ENCODE measurements around the gene CREB1. TPM values are rescaled to one million over a fixed set of nuclear protein-coding genes. Genes with fewer than 3 reads are reported as not detected.
"Not testable (repeated sequence)": the region's sequence is repeated elsewhere in the genome, so short reads cannot be mapped to it uniquely, and the experiment has no call there.

Gene CREB1
- polyA plus RNA-seq, 1 of the 3 experiments (the other 2 are of a cell fraction), result 14.5 TPM

DNA sequence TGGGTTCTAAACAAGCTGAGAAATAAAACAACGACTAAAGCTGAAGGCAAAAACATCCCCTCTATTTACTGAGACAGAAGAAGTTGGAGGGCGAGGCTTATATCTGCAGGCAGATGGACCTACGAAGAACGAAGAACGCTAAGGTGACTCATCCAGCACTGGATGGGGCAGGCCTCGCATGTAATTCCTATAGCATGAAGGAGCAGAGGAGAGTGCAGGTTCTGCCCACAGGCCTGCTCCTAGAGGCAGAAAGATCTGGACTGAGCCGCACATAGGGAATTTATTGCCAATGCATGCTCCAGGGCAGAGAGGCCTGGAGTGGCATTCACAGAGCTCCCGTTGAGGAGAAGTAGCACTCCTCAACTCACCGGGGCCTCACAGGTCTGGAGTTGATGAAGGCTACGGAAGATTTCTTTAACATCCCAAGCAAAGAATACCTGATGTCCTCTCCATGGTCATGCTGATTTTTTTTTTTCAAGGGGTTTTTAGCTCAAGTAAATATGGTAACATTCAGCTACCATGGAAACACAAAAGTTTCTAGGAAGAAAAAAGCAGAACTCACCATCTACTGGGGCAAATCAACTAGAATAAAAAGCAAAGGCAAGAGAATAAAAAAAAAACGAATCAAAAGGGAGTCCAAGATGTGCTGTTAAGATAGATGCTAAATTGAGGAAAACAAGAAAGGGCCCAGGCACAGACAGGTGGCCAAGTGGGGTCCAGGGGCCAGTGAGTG lies 105.9 kb downstream of the CREB1 start:
- Histone ChIP-seq H3K36me3 (replicated peaks in 1 of 2; ENCODE audit: control insufficient read depth in 1 of 2, insufficient read depth in 2 of 2, low read length in 1 of 2) (no peaks in the 10 kb centered on the region), H4K20me1 (ENCODE audit: insufficient read depth) (no peaks in the 10 kb centered on the region), H3K4me2 (no peak overlapping the region), H3K9ac (no peak overlapping the region), H3F3A (replicated peaks; ENCODE audit: insufficient read depth) (peaks cover 4% of the 10 kb centered on the region), H3K27me3 (ENCODE audit: insufficient read depth) (no peaks in the 10 kb centered on the region), H3K79me2 (ENCODE audit: insufficient read depth) (no peaks in the 10 kb centered on the region), H3K9me3 (no peaks in the 10 kb centered on the region), H3K4me1 (ENCODE audit: control insufficient read depth in 1 of 2, insufficient read depth in 2 of 2, low read depth in 1 of 2, low read length in 1 of 2) (no peaks in the 10 kb centered on the region), H3K9me2 (no peaks in the 10 kb centered on the region), H3K27ac (ENCODE audit: low read depth in 2 of 2, low read length in 1 of 2) (no peak overlapping the region), H2AFZ (ENCODE audit: low read depth) (no peak overlapping the region), H3K4me3 (ENCODE audit: low read depth in 2 of 2, low read length in 1 of 2) (no peak overlapping the region)
- POLR2A ChIA-PET, result interaction anchor here (1.0 to 1.6 kb wide), 2 partner anchors 10 to 11 kb away, joined by 3 to 6 read pairs; partner anchors contain the start of gene METTL21A
- no peak for TF ChIP-seq TEAD4 (IDR thresholded peaks at IDR 0.05; ENCODE audit: borderline replicate concordance, insufficient read depth)
- TF ChIP-seq FOSL2 (IDR thresholded peaks at IDR 0.05; ENCODE audit: borderline replicate concordance, low read depth), result 0 out of 2 replicates have a peak, but pooled peaks have one; percentile 37
- no peak for TF ChIP-seq MAX (IDR thresholded peaks at IDR 0.05; ENCODE audit: low read depth)
- WGBS (ENCODE audit: low lambda C conversion rate), result 75% methylated on average over 9 of the region's 11 CpGs
- CTCF ChIA-PET, result interaction anchor here (3.8 kb wide), 1 partner anchor 9 kb away, joined by 15 read pairs; no protein-coding TSS in a partner anchor
- DNase-seq, result no peak

- CTCF ChIA-PET, result interaction anchor here (3.6 kb wide), 1 partner anchor 13 kb away, joined by 18 read pairs; no protein-coding TSS in a partner anchor
- H3K4me3 ChIP-seq (ENCODE audit: low read depth in 2 of 2, low read length in 1 of 2); H2AFZ ChIP-seq (ENCODE audit: low read depth); H3K9me3 ChIP-seq; H3F3A ChIP-seq (replicated peaks; ENCODE audit: insufficient read depth); H3K9me2 ChIP-seq; H4K20me1 ChIP-seq (ENCODE audit: insufficient read depth); POLR2A ChIA-PET; DNase-seq; H3K79me2 ChIP-seq (ENCODE audit: insufficient read depth); H3K4me1 ChIP-seq (ENCODE audit: control insufficient read depth in 1 of 2, insufficient read depth in 2 of 2, low read depth in 1 of 2, low read length in 1 of 2); H3K27me3 ChIP-seq (ENCODE audit: insufficient read depth); H3K27ac ChIP-seq (ENCODE audit: low read depth in 2 of 2, low read length in 1 of 2); H3K9ac ChIP-seq; H3K4me2 ChIP-seq; H3K36me3 ChIP-seq (replicated peaks in 1 of 2; ENCODE audit: control insufficient read depth in 1 of 2, insufficient read depth in 2 of 2, low read length in 1 of 2): not testable (repeated sequence)
- 77% methylated on average over 3 of the region's 3 CpGs for WGBS (ENCODE audit: low lambda C conversion rate)
These were observed 109.5 kb downstream of the CREB1 start for GRCh38 chr2:207639288-207639687.

DNA sequence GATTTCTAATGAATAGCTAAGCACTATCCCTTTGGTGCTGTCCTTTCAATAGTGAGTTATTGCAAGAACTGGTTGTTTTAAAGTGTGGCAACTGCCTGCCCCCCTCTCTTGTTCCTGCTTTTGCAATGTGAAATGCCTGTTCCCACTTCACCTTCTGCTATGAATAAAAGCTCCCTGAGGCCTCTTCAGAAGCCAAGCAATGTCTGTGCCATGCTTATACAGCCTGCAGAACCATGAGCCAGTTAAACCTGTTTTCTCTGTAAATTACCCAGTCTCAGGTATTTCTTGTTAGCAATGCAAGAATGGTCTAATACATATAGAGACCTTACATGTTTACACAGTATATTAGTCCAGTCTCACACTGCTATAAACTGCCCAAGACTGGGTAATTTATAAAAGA lies 110.4 kb downstream of the CREB1 start:
- TF ChIP-seq YY1 (IDR thresholded peaks at IDR 0.05; ENCODE audit: low read depth), result no peak
- TF ChIP-seq MXI1 (IDR thresholded peaks at IDR 0.05; ENCODE audit: low read depth, low read length), result no peak
- no peak for TF ChIP-seq POLR2AphosphoS5 (IDR thresholded peaks at IDR 0.05; ENCODE audit: low read depth, low read length)
- TF ChIP-seq, protein P1, sequence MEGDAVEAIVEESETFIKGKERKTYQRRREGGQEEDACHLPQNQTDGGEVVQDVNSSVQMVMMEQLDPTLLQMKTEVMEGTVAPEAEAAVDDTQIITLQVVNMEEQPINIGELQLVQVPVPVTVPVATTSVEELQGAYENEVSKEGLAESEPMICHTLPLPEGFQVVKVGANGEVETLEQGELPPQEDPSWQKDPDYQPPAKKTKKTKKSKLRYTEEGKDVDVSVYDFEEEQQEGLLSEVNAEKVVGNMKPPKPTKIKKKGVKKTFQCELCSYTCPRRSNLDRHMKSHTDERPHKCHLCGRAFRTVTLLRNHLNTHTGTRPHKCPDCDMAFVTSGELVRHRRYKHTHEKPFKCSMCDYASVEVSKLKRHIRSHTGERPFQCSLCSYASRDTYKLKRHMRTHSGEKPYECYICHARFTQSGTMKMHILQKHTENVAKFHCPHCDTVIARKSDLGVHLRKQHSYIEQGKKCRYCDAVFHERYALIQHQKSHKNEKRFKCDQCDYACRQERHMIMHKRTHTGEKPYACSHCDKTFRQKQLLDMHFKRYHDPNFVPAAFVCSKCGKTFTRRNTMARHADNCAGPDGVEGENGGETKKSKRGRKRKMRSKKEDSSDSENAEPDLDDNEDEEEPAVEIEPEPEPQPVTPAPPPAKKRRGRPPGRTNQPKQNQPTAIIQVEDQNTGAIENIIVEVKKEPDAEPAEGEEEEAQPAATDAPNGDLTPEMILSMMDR (IDR thresholded peaks at IDR 0.05), result no peak
- no peak for TF ChIP-seq NFIC (IDR thresholded peaks at IDR 0.05; ENCODE audit: borderline replicate concordance)
- TF ChIP-seq EP300 (IDR thresholded peaks at IDR 0.05; ENCODE audit: borderline replicate concordance in 1 of 2, low read depth in 1 of 2, low read length in 1 of 2), result no peak
- TF ChIP-seq RAD21 (IDR thresholded peaks at IDR 0.05; ENCODE audit: low read length), result no peak
- no peak for TF ChIP-seq MEF2A (IDR thresholded peaks at IDR 0.05; ENCODE audit: borderline replicate concordance, low read depth)
- TF ChIP-seq RCOR1 (IDR thresholded peaks at IDR 0.05; ENCODE audit: low read length), result no peak
- TF ChIP-seq, protein P2, sequence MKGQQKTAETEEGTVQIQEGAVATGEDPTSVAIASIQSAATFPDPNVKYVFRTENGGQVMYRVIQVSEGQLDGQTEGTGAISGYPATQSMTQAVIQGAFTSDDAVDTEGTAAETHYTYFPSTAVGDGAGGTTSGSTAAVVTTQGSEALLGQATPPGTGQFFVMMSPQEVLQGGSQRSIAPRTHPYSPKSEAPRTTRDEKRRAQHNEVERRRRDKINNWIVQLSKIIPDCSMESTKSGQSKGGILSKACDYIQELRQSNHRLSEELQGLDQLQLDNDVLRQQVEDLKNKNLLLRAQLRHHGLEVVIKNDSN (IDR thresholded peaks at IDR 0.05; ENCODE audit: borderline replicate concordance, low read depth), result no peak
- TF ChIP-seq TEAD4 (IDR thresholded peaks at IDR 0.05; ENCODE audit: borderline replicate concordance, insufficient read depth), result no peak
- TF ChIP-seq FOSL2 (IDR thresholded peaks at IDR 0.05; ENCODE audit: borderline replicate concordance, low read depth), result no peak
- no peak for TF ChIP-seq GABPA (IDR thresholded peaks at IDR 0.05; ENCODE audit: low read depth)
- no peak for TF ChIP-seq EZH2phosphoT487 (IDR thresholded peaks at IDR 0.05; ENCODE audit: borderline replicate concordance, low read depth)

More for the DNA sequence above, 110.4 kb downstream of the CREB1 start:
- Histone ChIP-seq H3K9me2 (no peaks in the 10 kb centered on the region), H4K20me1 (ENCODE audit: insufficient read depth) (no peaks in the 10 kb centered on the region), H3K27ac (ENCODE audit: low read depth in 2 of 2, low read length in 1 of 2) (no peak overlapping the region), H3K9ac (no peak overlapping the region), H2AFZ (ENCODE audit: low read depth) (no peak overlapping the region), H3K27me3 (ENCODE audit: insufficient read depth) (no peaks in the 10 kb centered on the region), H3F3A (replicated peaks; ENCODE audit: insufficient read depth) (no peaks in the 10 kb centered on the region), H3K4me1 (ENCODE audit: control insufficient read depth in 1 of 2, insufficient read depth in 2 of 2, low read depth in 1 of 2, low read length in 1 of 2) (no peaks in the 10 kb centered on the region), H3K4me3 (ENCODE audit: low read depth in 2 of 2, low read length in 1 of 2) (no peak overlapping the region), H3K79me2 (ENCODE audit: insufficient read depth) (no peaks in the 10 kb centered on the region), H3K36me3 (replicated peaks in 1 of 2; ENCODE audit: control insufficient read depth in 1 of 2, insufficient read depth in 2 of 2, low read length in 1 of 2) (no peaks in the 10 kb centered on the region), H3K4me2 (no peak overlapping the region), H3K9me3 (no peaks in the 10 kb centered on the region)
- ChIA-PET CTCF (interaction anchor here (3.6 kb wide), 1 partner anchor 14 kb away, joined by 18 read pairs; no protein-coding TSS in a partner anchor), POLR2A (no interaction called here)
- no peak for DNase-seq

All from SK-N-SH (cell line).